ENCODE data around the gene FRZB. TPM values are rescaled to one million over a fixed set of nuclear protein-coding genes. Genes with fewer than 3 reads are reported as not detected.

The FRZB gene
- total RNA-seq, 3 donors from 2014 or later, result 1.8 to 12.0 (median 2.9) TPM

GRCh38 chr2:182903566-182903965 lies 37.1 kb upstream of the FRZB start:
- intact Hi-C loops (cut with DNase I; ENCODE audit: low total_unique reads), result no loop called here
- TF ChIP-seq, protein P1, sequence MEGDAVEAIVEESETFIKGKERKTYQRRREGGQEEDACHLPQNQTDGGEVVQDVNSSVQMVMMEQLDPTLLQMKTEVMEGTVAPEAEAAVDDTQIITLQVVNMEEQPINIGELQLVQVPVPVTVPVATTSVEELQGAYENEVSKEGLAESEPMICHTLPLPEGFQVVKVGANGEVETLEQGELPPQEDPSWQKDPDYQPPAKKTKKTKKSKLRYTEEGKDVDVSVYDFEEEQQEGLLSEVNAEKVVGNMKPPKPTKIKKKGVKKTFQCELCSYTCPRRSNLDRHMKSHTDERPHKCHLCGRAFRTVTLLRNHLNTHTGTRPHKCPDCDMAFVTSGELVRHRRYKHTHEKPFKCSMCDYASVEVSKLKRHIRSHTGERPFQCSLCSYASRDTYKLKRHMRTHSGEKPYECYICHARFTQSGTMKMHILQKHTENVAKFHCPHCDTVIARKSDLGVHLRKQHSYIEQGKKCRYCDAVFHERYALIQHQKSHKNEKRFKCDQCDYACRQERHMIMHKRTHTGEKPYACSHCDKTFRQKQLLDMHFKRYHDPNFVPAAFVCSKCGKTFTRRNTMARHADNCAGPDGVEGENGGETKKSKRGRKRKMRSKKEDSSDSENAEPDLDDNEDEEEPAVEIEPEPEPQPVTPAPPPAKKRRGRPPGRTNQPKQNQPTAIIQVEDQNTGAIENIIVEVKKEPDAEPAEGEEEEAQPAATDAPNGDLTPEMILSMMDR (IDR thresholded peaks at IDR 0.05), result no peak
- TF ChIP-seq POLR2AphosphoS5 (IDR thresholded peaks at IDR 0.05), result no peak
- no peak for TF ChIP-seq POLR2A (IDR thresholded peaks at IDR 0.05)
- Histone ChIP-seq H3K4me1 (no peaks in the 10 kb centered on the region), H3K4me3 (no peak overlapping the region), H3K36me3 (no peaks in the 10 kb centered on the region), H3K27me3 (no peaks in the 10 kb centered on the region), H3K9me3 (no peaks in the 10 kb centered on the region), H3K27ac (no peak overlapping the region)
- DNase-seq (ENCODE audit: low spot score in 2 of 2), result no peak

DNA sequence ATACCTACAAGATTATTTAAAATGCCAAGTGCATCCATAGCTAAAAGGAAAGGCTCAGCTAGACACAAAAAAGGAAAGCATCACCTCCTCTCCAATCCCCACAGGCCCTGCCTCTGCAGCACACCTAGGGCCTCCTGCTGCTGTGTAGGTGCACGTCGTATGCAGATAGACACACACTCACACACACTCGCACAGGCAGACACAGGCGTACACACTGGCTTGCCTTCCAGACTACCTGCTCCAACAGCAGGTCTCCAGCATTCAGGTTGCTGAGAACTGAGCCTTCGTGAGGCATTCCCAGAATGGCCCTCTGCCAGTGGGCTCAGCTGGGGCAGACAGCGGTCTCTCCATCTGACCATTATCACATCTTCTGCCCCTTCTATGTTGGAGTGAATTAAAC lies 35.3 kb upstream of the FRZB start:
- no peak for DNase-seq (ENCODE audit: low spot score in 2 of 2)
- no peak overlapping the region for H3K27ac ChIP-seq
- H3K9me3 ChIP-seq, result no peaks in the 10 kb centered on the region
- H3K4me1 ChIP-seq, result no peaks in the 10 kb centered on the region
- no peak overlapping the region for H3K4me3 ChIP-seq
- H3K27me3 ChIP-seq, result no peaks in the 10 kb centered on the region
- intact Hi-C loops (cut with DNase I; ENCODE audit: low total_unique reads), result no loop called here
- no peaks in the 10 kb centered on the region for H3K36me3 ChIP-seq
- TF ChIP-seq POLR2A (IDR thresholded peaks at IDR 0.05) (no peak), POLR2AphosphoS5 (IDR thresholded peaks at IDR 0.05) (no peak)
- TF ChIP-seq, protein P1 (IDR thresholded peaks at IDR 0.05), result no peak

GRCh38 chr2:182898718-182899117 lies 32.3 kb upstream of the FRZB start:
- H3K36me3 ChIP-seq, result no peaks in the 10 kb centered on the region
- no peak for DNase-seq (ENCODE audit: low spot score in 2 of 2)
- no peaks in the 10 kb centered on the region for H3K27me3 ChIP-seq
- no peaks in the 10 kb centered on the region for H3K9me3 ChIP-seq
- H3K4me1 ChIP-seq, result no peaks in the 10 kb centered on the region
- TF ChIP-seq POLR2A (IDR thresholded peaks at IDR 0.05) (no peak), POLR2AphosphoS5 (IDR thresholded peaks at IDR 0.05) (no peak)
- TF ChIP-seq, protein P1 (IDR thresholded peaks at IDR 0.05), result no peak
- no peak overlapping the region for H3K27ac ChIP-seq
- no peak overlapping the region for H3K4me3 ChIP-seq
- intact Hi-C loops (cut with DNase I; ENCODE audit: low total_unique reads), result no loop called here

DNA sequence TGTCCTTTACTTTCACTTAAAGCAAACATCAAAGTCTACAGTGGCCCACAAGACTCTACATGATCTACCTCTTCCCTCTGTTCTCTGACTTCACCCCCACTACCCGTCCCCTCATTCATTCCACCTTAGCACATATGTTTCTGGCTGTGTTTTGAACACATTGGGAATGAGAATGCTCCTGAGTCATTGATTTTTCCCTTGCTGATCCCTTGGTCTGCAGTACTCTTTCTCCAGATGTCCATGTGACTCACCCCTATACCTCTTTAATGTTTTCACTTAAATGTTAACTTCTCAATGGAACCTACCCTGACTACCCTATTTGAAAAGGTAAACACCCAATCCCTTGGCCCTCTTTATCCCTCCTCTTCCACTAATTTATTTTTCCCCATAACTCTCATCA lies 30.7 kb upstream of the FRZB start:
- Histone ChIP-seq H3K4me3 (no peak overlapping the region), H3K27ac (no peak overlapping the region), H3K4me1 (no peaks in the 10 kb centered on the region), H3K9me3 (no peaks in the 10 kb centered on the region), H3K36me3 (no peaks in the 10 kb centered on the region), H3K27me3 (no peaks in the 10 kb centered on the region)
- no peak for TF ChIP-seq POLR2AphosphoS5 (IDR thresholded peaks at IDR 0.05)
- TF ChIP-seq POLR2A (IDR thresholded peaks at IDR 0.05), result no peak
- TF ChIP-seq, protein P1 (IDR thresholded peaks at IDR 0.05), result no peak
- intact Hi-C loops (cut with DNase I; ENCODE audit: low total_unique reads), result no loop called here
- DNase-seq (ENCODE audit: low spot score in 2 of 2), result no peak

DNA sequence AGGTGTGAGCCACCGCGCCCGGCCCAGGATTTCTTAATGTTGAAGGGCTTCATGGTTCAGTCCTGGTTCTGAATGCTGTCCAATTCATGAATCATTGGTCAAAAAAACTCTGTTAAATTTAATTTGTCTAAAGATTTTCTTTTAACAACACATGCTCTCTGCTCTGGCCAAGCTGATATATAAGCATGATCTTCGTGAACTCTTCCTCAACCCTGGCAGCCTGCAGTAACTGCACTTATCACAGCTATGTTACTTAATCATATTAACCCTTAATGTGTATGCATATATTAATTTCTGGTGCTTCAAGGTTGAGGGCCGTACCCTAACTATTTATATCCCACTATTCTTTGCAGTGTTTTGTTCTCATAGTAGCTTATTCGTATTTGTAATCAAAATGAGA lies 29.4 kb upstream of the FRZB start:
- no peaks in the 10 kb centered on the region for H3K27me3 ChIP-seq
- H3K36me3 ChIP-seq, result no peaks in the 10 kb centered on the region
- no peaks in the 10 kb centered on the region for H3K9me3 ChIP-seq
- TF ChIP-seq POLR2A (IDR thresholded peaks at IDR 0.05) (no peak), POLR2AphosphoS5 (IDR thresholded peaks at IDR 0.05) (no peak)
- TF ChIP-seq, protein P1 (IDR thresholded peaks at IDR 0.05), result no peak
- H3K4me1 ChIP-seq, result no peaks in the 10 kb centered on the region
- intact Hi-C loops (cut with DNase I; ENCODE audit: low total_unique reads), result no loop called here
- H3K4me3 ChIP-seq, result no peak overlapping the region
- no peak for DNase-seq (ENCODE audit: low spot score in 2 of 2)
- H3K27ac ChIP-seq, result no peak overlapping the region
